ENCODE results near the gene ROCK1.

- TF ChIP-seq CTCF (IDR thresholded peaks at IDR 0.05): no peak
- TF ChIP-seq POLR2A (IDR thresholded peaks at IDR 0.05): no peak
These were observed 30.2 kb downstream of the ROCK1 start for GRCh38 chr18:21081426-21081825.

Measured in heart left ventricle (tissue), 13 donors.